GM23248 (cell line): ENCODE measurements around the gene HOXC10. TPM values are rescaled to one million over a fixed set of nuclear protein-coding genes. Genes with fewer than 3 reads are reported as not detected.

Experiments
- DNase-seq: peaks from one replicate; pipeline ENCODE4 v3.0.0-alpha.2; 2015
- H2AFZ ChIP-seq: fragments of 200-600 bp; sonication (generic); 2 replicates; pipeline ENCODE4 v1.6.1; 2016; ENCODE audit warnings: antibody characterized with exemption
- H3F3A ChIP-seq: fragments of 200-600 bp; sonication (generic); 2 replicates; pipeline ENCODE4 v1.6.1; 2016; ENCODE audit warnings: mild to moderate bottlenecking, antibody characterized with exemption, mixed run types; ENCODE audit not compliant: insufficient read depth
- H3K27ac ChIP-seq: fragments of 200-600 bp; sonication (generic); 2 replicates; pipeline ENCODE4 v1.5.1; 2016; ENCODE audit warnings: mild to moderate bottlenecking
- H3K27me3 ChIP-seq: fragments of 200-600 bp; sonication (generic); replicated peaks from 2 replicates; pipeline ENCODE4 v1.6.1; 2016; ENCODE audit warnings: mild to moderate bottlenecking; ENCODE audit not compliant: insufficient read depth
- H3K36me3 ChIP-seq: fragments of 200-600 bp; sonication (generic); 2 replicates; pipeline ENCODE4 v1.6.1; 2016; ENCODE audit warnings: low read depth, mild to moderate bottlenecking
- H3K4me1 ChIP-seq: fragments of 200-600 bp; sonication (generic); 2 replicates; pipeline ENCODE4 v1.6.1; 2016; ENCODE audit warnings: mild to moderate bottlenecking; ENCODE audit not compliant: insufficient read depth
- H3K4me2 ChIP-seq: fragments of 200-600 bp; sonication (generic); one replicate; pipeline ENCODE4 v1.6.1; 2016; ENCODE audit warnings: mild to moderate bottlenecking; ENCODE audit not compliant: unreplicated experiment
- H3K4me3 ChIP-seq: fragments of 200-600 bp; sonication (generic); 2 replicates; pipeline ENCODE4 v1.5.1; 2016; ENCODE audit warnings: mild to moderate bottlenecking
- H3K79me2 ChIP-seq: fragments of 200-600 bp; sonication (generic); 2 replicates; pipeline ENCODE4 v1.6.1; 2016; ENCODE audit warnings: mild to moderate bottlenecking; ENCODE audit not compliant: insufficient read depth
- H3K9ac ChIP-seq: fragments of 200-600 bp; sonication (generic); 2 replicates; pipeline ENCODE4 v1.6.1; 2016; ENCODE audit warnings: mild to moderate bottlenecking
- H3K9me2 ChIP-seq: fragments of 200-600 bp; sonication (generic); 2 replicates; pipeline ENCODE4 v1.6.1; 2016; ENCODE audit warnings: mixed run types, mild to moderate bottlenecking, moderate library complexity; ENCODE audit not compliant: insufficient read depth
- H3K9me3 ChIP-seq: fragments of 200-600 bp; sonication (generic); one replicate; pipeline ENCODE4 v1.6.1; 2017; ENCODE audit warnings: low read depth
- H4K20me1 ChIP-seq: fragments of 200-600 bp; sonication (generic); 2 replicates; pipeline ENCODE4 v1.6.0; 2016; ENCODE audit not compliant: insufficient read depth
- EZH2 ChIP-seq: fragments of 200-600 bp; sonication (generic); IDR thresholded peaks from 2 replicates; pipeline ENCODE4 v1.6.1; 2018; ENCODE audit warnings: antibody characterized with exemption, mild to moderate bottlenecking; ENCODE audit not compliant: insufficient read depth, poor library complexity, severe bottlenecking
- EZH2phosphoT487 ChIP-seq: fragments of 200-600 bp; sonication (generic); IDR thresholded peaks from 2 replicates; pipeline ENCODE4 v1.6.1; 2018; ENCODE audit warnings: antibody characterized with exemption, moderate library complexity, mild to moderate bottlenecking, low read depth; ENCODE audit not compliant: insufficient read depth
- WGBS, 2 experiments: methylation state at CpG; one replicate each; pipeline ENCODE4 v1.1.6; 2015 to 2017; ENCODE audit warnings: low lambda C conversion rate in 2 of 2, low coverage in 1 of 2; ENCODE audit errors: missing lambda C conversion rate in 2 of 2; 5-methylcytosine and 5-hydroxymethylcytosine counted together
- in situ Hi-C: fragments of 300-500 bp; cut with MboI; formaldehyde crosslinking; loops from 2 replicates; pipeline ENCODE4 v1.15.0; 2020
- polyA plus RNA-seq: library from polyadenylated mRNA; unstranded; fragments of >200 nt; fragmentation: Nextera tagmentation; extraction: Ambion mirVana; gene quantifications from 2 replicates; pipeline ENCODE4 v1.2.1, GENCODE V29; 2016
- total RNA-seq: library from RNA; depleted of rRNA; stranded (reverse); fragments of >200 nt; shearing (Covaris generic); gene quantifications from 2 replicates; pipeline ENCODE4 v1.2.3, GENCODE V29; 2014

Gene HOXC10
- total and polyA plus RNA-seq, 2 experiments from 2014 or later: not detected

- Histone ChIP-seq H3K4me2 (no peak overlapping the region), H3K79me2 (no peaks in the 10 kb centered on the region)
- 9% methylated on average over 19 of the region's 19 CpGs for WGBS, 2 experiments
Observed at GRCh38 chr12:53953831-53954693, 30.9 kb upstream of the HOXC10 start.

GRCh38 chr12:53954694-53955035, 30.3 kb upstream of the HOXC10 start, which contains the start of gene HOXC12:
Gene HOXC12, plus strand, starts transcription at chr12:53954903. Its CDS starts 27 bp downstream, at chr12:53954930.
- in situ Hi-C loops: no loop called here
- H2AFZ ChIP-seq: no peak within 1 kb of the TSS
- no peaks in the 10 kb centered on the region for H3K36me3 ChIP-seq
- TF ChIP-seq EZH2phosphoT487 (0 out of 2 replicates have a peak, but pooled peaks have one; percentile 80), EZH2 (peak; percentile 65)
- no peak within 1 kb of the TSS for H3K9ac ChIP-seq
- H3K4me1 ChIP-seq: no peaks in the 10 kb centered on the region
- no peak within 1 kb of the TSS for H3K4me2 ChIP-seq
- peaks cover 100% of the 10 kb centered on the region for H3K27me3 ChIP-seq
- H3K79me2 ChIP-seq: no peaks in the 10 kb centered on the region
- no peaks in the 10 kb centered on the region for H3F3A ChIP-seq
- no peak within 1 kb of the TSS for H3K27ac ChIP-seq
- DNase-seq: no peak
- 18 to 25% methylated on average over 12 to 20 of the region's 20 CpGs for WGBS, 2 experiments
- H3K9me3 ChIP-seq: no peaks in the 10 kb centered on the region
- H4K20me1 ChIP-seq: no peaks in the 10 kb centered on the region
- no peak within 1 kb of the TSS for H3K4me3 ChIP-seq
- no peaks in the 10 kb centered on the region for H3K9me2 ChIP-seq

More at GRCh38 chr12:53953831-53954693, 30.9 kb upstream of the HOXC10 start:
- H3K9me2 ChIP-seq: no peaks in the 10 kb centered on the region
- in situ Hi-C loops: no loop called here
- H3K4me1 ChIP-seq: no peaks in the 10 kb centered on the region
- H4K20me1 ChIP-seq: no peaks in the 10 kb centered on the region
- no peak overlapping the region for H3K4me3 ChIP-seq
- no peak overlapping the region for H2AFZ ChIP-seq
- H3F3A ChIP-seq: no peaks in the 10 kb centered on the region
- no peak overlapping the region for H3K27ac ChIP-seq
- no peaks in the 10 kb centered on the region for H3K9me3 ChIP-seq
- peaks cover 100% of the 10 kb centered on the region for H3K27me3 ChIP-seq
- no peak overlapping the region for H3K9ac ChIP-seq
- TF ChIP-seq EZH2: peak; percentile 82
- TF ChIP-seq EZH2phosphoT487: no peak; the same call in 1 of the 2 replicates
- DNase-seq: no peak
- H3K36me3 ChIP-seq: no peaks in the 10 kb centered on the region

GRCh38 chr12:53955036-53955775, 29.7 kb upstream of the HOXC10 start:
- Histone ChIP-seq H4K20me1 (no peaks in the 10 kb centered on the region), H3K9me2 (no peaks in the 10 kb centered on the region), H3K79me2 (no peaks in the 10 kb centered on the region), H3K9me3 (no peaks in the 10 kb centered on the region), H3K27ac (no peak overlapping the region), H3K36me3 (no peaks in the 10 kb centered on the region), H3K27me3 (peaks cover 100% of the 10 kb centered on the region), H3F3A (no peaks in the 10 kb centered on the region), H3K4me3 (no peak overlapping the region), H3K4me1 (no peaks in the 10 kb centered on the region), H3K9ac (no peak overlapping the region), H2AFZ (no peak overlapping the region), H3K4me2 (no peak overlapping the region)
- in situ Hi-C loops: no loop called here
- no peak for DNase-seq
- 9 to 11% methylated on average over 63 to 77 of the region's 86 CpGs for WGBS, 2 experiments
- TF ChIP-seq EZH2phosphoT487 (no peak), EZH2 (no peak)

GRCh38 chr12:53955776-53956250, 29.1 kb upstream of the HOXC10 start:
- no peak overlapping the region for H3K9ac ChIP-seq
- no peaks in the 10 kb centered on the region for H3K79me2 ChIP-seq
- no peaks in the 10 kb centered on the region for H3K4me1 ChIP-seq
- no peaks in the 10 kb centered on the region for H3K9me2 ChIP-seq
- peaks cover 100% of the 10 kb centered on the region for H3K27me3 ChIP-seq
- H3K4me2 ChIP-seq: no peak overlapping the region
- no peak for DNase-seq
- H2AFZ ChIP-seq: no peak overlapping the region
- H3K9me3 ChIP-seq: no peaks in the 10 kb centered on the region
- in situ Hi-C loops: no loop called here
- H3K4me3 ChIP-seq: no peak overlapping the region
- H3K27ac ChIP-seq: no peak overlapping the region
- TF ChIP-seq EZH2: peak; percentile 100
- peak; percentile 74; the same call in 1 of the 2 replicates for TF ChIP-seq EZH2phosphoT487
- no peaks in the 10 kb centered on the region for H3K36me3 ChIP-seq
- H3F3A ChIP-seq: no peaks in the 10 kb centered on the region
- 7 to 8% methylated on average over 10 of the region's 10 CpGs for WGBS, 2 experiments
- no peaks in the 10 kb centered on the region for H4K20me1 ChIP-seq
